Measurements from ENCODE around the gene GOLT1B.

GOLT1B gene

DNA sequence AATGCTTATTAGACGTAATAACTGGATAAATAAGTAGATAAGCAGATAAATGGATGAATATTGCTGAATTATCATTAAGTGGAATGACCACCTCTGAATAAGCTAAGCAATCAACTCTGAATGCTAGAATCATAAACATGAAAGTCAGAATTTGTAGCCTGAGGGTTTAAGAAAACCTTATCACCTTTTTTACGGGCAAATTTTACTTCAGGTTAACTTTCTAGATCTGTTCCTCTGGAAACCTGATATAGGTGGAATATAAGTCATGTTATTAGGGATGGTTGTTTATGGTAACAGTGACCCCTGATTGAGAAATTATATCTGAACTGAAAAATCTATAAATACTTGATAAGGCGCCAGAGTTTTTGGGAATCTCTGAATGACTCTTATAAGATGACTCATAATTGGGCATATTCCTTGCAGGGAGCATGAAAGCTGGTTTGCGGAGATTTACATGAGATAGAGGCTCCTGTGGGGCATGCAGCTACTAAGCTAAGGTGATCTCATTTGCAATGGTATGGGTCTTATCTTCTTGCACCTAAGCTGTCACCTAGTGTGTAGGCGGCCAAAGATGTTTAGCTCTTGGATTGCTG lies 36.6 kb downstream of the GOLT1B start:
- Histone ChIP-seq H3K4me1 (peaks cover 10% of the 10 kb centered on the region), H3K27ac (no peak overlapping the region), H3K9ac (no peak overlapping the region), H3K36me3 (no peaks in the 10 kb centered on the region), H3K27me3 (no peaks in the 10 kb centered on the region), H4K20me1 (no peaks in the 10 kb centered on the region), H3K9me3 (no peaks in the 10 kb centered on the region), H3K4me2 (no peak overlapping the region), H3K4me3 (no peak overlapping the region)
- TF ChIP-seq Cebpa-rat (IDR thresholded peaks at IDR 0.05): no peak

DNA sequence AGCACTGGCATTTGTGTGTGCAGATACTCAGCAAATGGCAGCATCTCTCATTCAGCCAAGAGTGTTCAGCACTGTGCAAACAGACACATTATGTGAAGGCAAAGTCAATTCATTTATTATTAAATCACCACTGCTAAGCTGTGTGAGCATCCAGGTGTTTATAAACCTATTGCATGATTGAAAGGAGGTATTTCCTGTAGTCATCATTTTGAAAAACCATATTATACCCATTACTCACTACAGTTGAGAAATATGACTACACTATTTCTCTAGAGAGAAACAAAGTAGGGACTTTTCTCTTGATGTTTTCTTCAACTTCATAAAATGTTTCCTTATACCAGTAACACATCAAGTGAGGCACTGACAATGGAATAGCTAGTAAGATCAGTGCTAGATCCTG lies 38.2 kb downstream of the GOLT1B start:
- Histone ChIP-seq H4K20me1 (no peaks in the 10 kb centered on the region), H3K27me3 (no peaks in the 10 kb centered on the region), H3K4me3 (no peak overlapping the region), H3K4me1 (peaks cover 11% of the 10 kb centered on the region), H3K27ac (no peak overlapping the region), H3K9ac (no peak overlapping the region), H3K4me2 (no peak overlapping the region), H3K36me3 (no peaks in the 10 kb centered on the region), H3K9me3 (no peaks in the 10 kb centered on the region)
- TF ChIP-seq Cebpa-rat (IDR thresholded peaks at IDR 0.05): no peak

DNA sequence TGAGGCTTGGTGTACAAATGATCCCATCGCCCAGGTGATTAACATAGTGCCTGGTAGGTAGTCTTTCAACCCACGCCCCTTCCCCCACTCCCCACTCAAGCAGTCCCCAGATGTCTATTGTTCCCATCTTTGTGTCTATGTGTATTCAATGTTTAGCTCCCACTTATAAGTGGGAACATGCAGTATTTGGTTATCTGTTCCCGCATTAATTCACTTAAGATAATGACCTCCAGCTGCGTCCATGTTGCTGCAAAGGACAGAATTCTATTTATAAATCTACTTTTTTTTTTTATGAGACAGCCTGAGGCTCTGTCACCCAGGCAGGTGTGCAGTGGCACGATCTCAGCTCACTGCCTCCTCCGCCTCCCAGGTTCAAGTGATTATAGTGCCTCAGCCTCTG lies 40.2 kb downstream of the GOLT1B start:
- Histone ChIP-seq H3K4me2 (no peak overlapping the region), H3K27me3 (no peaks in the 10 kb centered on the region), H3K9ac (no peak overlapping the region), H3K4me3 (no peak overlapping the region), H3K27ac (no peak overlapping the region), H3K4me1 (peaks cover 11% of the 10 kb centered on the region), H3K36me3 (no peaks in the 10 kb centered on the region), H4K20me1 (no peaks in the 10 kb centered on the region), H3K9me3 (no peaks in the 10 kb centered on the region)
- no peak for TF ChIP-seq Cebpa-rat (IDR thresholded peaks at IDR 0.05)

DNA sequence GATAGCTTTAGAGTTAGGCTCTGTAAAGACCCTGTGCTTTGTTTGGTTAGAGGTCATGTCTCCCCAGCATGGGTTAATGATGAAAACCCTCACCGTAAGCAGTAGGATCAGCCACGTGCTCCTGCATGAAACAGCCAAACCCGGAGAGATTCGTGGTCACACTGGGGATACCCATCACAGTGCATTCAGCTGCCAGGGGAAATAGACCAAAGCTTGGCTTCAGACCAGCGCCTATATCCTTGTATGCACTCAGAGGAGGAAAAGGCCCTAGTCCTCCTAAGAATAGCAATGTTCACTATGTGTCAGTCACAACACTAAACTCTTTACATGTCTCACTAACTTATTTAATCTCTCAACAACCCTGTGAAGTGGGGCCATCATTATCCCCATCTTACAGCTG lies 40.8 kb downstream of the GOLT1B start:
- peak overlapping the region; percentile 17; the same call in 1 of the 2 replicates for H3K4me2 ChIP-seq
- H3K27me3 ChIP-seq: no peaks in the 10 kb centered on the region
- no peaks in the 10 kb centered on the region for H3K9me3 ChIP-seq
- no peaks in the 10 kb centered on the region for H3K36me3 ChIP-seq
- H4K20me1 ChIP-seq: no peaks in the 10 kb centered on the region
- H3K4me3 ChIP-seq: no peak overlapping the region
- TF ChIP-seq Cebpa-rat (IDR thresholded peaks at IDR 0.05): no peak
- peaks cover 11% of the 10 kb centered on the region for H3K4me1 ChIP-seq
- H3K27ac ChIP-seq: no peak overlapping the region
- no peak overlapping the region for H3K9ac ChIP-seq

DNA sequence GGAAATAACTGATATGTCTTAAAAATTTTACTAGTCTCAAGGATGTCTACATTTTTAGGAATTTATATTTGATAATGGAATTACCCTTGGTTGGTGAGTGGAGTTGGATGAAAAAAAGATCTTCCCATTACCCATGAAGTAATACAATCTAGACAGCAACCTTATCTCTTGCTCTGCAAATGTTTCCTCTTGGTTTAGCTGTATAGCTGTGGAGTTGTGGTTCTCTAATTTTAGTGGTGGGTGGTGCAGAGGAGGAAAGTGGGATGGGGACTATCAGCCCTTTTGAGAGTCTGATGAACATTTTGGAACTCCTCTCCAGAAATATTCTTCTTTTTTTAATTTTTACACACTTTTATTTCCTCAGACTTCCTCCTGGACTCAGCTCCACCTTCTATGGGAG lies 41.6 kb downstream of the GOLT1B start:
- no peaks in the 10 kb centered on the region for H3K9me3 ChIP-seq
- TF ChIP-seq Cebpa-rat (IDR thresholded peaks at IDR 0.05): no peak
- H4K20me1 ChIP-seq: no peaks in the 10 kb centered on the region
- H3K4me3 ChIP-seq: no peak overlapping the region
- no peaks in the 10 kb centered on the region for H3K27me3 ChIP-seq
- H3K9ac ChIP-seq: no peak overlapping the region
- peaks cover 11% of the 10 kb centered on the region for H3K4me1 ChIP-seq
- no peaks in the 10 kb centered on the region for H3K36me3 ChIP-seq
- no peak overlapping the region for H3K4me2 ChIP-seq
- no peak overlapping the region for H3K27ac ChIP-seq

DNA sequence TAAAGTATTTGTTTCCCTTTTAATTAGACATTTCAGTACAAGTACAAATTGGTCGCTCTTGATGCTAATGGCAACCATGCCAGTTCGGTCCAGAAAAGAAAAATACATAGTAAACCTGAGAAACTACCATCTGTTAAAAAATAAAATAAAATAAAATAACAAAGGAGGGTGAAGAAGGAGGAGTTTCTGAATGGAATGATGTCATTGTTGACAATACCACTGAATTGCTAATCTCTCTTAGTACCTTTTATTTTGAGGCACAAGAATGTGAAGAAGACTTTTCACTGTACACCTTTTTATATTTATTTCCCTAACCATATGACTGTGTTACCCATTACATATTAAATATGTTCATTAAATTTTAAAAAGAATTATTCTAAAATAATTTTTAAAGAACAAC lies 44.0 kb downstream of the GOLT1B start:
- Histone ChIP-seq H3K4me3 (no peak overlapping the region), H4K20me1 (no peaks in the 10 kb centered on the region), H3K9me3 (no peaks in the 10 kb centered on the region), H3K27ac (no peak overlapping the region), H3K27me3 (no peaks in the 10 kb centered on the region), H3K4me1 (peaks cover 11% of the 10 kb centered on the region), H3K4me2 (no peak overlapping the region), H3K9ac (no peak overlapping the region), H3K36me3 (no peaks in the 10 kb centered on the region)
- TF ChIP-seq Cebpa-rat (IDR thresholded peaks at IDR 0.05): no peak

DNA sequence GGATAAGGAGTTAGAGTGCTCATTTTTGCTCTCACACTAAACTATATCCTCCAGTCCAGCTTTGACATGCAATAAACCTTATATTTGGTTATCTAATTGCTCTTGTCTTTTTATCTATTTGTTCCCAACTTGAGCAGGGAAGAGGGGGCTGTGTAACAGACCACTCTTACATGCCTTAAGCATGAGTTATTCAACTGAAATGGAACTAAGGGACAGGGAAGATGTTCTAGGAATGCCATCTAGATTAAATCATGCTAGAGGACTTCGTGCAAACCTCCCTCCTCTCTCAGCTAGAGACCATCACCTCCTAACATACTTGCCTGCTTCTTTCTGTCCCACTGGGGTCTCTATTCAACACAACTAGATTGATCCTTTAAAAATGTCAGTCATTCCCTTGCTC lies 45.1 kb downstream of the GOLT1B start:
- no peaks in the 10 kb centered on the region for H3K36me3 ChIP-seq
- peaks cover 14% of the 10 kb centered on the region for H3K4me1 ChIP-seq
- no peak for TF ChIP-seq Cebpa-rat (IDR thresholded peaks at IDR 0.05)
- no peak overlapping the region for H3K9ac ChIP-seq
- no peak overlapping the region for H3K4me3 ChIP-seq
- H3K27me3 ChIP-seq: no peaks in the 10 kb centered on the region
- no peak overlapping the region for H3K4me2 ChIP-seq
- H4K20me1 ChIP-seq: no peaks in the 10 kb centered on the region
- no peak overlapping the region for H3K27ac ChIP-seq
- no peaks in the 10 kb centered on the region for H3K9me3 ChIP-seq

DNA sequence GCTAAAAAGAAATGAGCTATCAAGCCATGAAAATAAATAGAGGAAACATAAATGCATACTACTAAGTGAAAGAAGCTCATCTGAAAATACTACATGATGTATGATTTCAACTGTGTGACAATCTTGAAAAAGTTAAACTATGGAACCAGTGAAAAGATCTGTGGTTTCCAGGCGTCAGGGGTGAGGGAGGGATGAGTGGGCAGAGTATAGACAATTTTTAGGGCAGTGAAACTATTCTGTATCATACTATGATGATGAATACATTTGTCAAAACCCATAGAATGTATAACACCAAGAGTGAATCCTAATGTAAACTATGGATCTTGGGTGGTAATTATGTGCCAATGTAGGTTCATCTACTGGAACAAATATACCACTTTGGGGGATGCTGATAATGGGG lies 45.8 kb downstream of the GOLT1B start:
- no peaks in the 10 kb centered on the region for H3K36me3 ChIP-seq
- no peak overlapping the region for H3K4me2 ChIP-seq
- no peak overlapping the region for H3K4me3 ChIP-seq
- H3K27ac ChIP-seq: no peak overlapping the region
- no peaks in the 10 kb centered on the region for H3K27me3 ChIP-seq
- TF ChIP-seq Cebpa-rat (IDR thresholded peaks at IDR 0.05): no peak
- H3K4me1 ChIP-seq: peaks cover 17% of the 10 kb centered on the region
- no peak overlapping the region for H3K9ac ChIP-seq
- H4K20me1 ChIP-seq: no peaks in the 10 kb centered on the region
- H3K9me3 ChIP-seq: no peaks in the 10 kb centered on the region

DNA sequence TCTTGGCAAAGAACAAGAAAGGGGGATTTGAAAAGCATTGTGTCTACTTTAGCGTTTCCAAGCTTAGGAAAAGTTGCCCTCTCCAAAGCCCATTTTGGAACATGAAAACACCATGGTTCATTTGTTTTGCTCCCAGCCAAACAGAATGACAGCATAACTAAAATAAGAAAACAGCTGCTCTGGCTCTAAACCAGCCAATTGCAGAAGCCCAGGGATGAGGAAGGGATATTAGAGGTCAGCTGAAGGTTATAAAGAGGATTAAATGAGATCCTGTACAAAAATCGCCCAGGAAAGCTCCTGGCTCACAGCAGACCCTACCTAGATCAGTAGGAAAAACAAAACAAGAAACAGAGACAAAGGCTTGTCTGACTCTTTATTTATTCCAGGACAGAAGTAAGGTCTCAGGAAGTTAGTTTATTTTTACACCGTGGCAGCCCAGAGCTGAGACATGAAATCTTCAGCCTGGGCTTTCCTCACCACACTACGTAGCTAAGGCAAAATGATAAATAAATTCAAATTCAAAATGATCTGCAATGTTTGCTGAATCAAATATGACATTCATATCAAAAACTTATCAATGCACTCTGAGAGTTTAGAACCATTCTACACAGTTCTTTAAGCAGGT lies 50.4 kb downstream of the GOLT1B start:
- H3K4me3 ChIP-seq: no peak overlapping the region
- no peaks in the 10 kb centered on the region for H4K20me1 ChIP-seq
- H3K4me2 ChIP-seq: peak overlapping the region; percentile 37
- peaks cover 9% of the 10 kb centered on the region for H3K4me1 ChIP-seq
- H3K27ac ChIP-seq: no peak overlapping the region
- peaks cover 4% of the 10 kb centered on the region; the same call in 1 of the 2 replicates for H3K9me3 ChIP-seq
- no peaks in the 10 kb centered on the region for H3K36me3 ChIP-seq
- no peaks in the 10 kb centered on the region for H3K27me3 ChIP-seq
- no peak overlapping the region for H3K9ac ChIP-seq
- no peak for TF ChIP-seq Cebpa-rat (IDR thresholded peaks at IDR 0.05)

DNA sequence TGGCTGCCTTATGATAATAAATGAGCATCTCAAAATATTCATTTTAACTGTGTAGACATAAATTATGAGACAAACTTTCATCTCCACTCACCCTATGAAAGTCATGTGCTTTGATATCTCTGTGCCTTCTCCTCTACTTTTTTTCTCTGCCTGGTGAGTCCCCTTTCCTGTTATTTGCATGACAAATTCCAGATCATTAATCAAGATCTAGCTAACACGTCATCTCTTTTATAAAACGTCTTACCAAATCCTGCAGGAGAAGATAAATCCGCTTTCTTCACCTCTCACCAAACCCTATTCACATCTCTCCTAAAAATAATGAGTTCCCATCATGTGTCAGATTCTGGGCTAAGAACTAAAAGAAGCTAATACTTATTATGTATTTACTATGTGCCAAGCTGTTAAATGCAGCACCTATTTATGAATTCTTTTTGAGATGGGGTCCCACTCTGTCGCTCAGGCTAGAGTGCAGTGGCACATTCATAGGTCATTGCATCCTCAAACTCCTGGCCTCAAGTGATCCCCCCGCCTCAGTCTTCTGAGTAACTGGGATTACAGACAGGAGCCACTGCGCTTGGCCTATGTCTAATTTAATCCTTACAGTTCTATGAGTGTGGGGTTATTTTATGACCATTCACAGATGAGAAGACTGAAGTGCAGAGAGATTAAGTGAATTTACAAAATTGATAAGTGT lies 51.2 kb downstream of the GOLT1B start:
- Histone ChIP-seq H3K36me3 (no peaks in the 10 kb centered on the region), H3K27me3 (no peaks in the 10 kb centered on the region), H4K20me1 (no peaks in the 10 kb centered on the region), H3K9ac (no peak overlapping the region), H3K4me1 (peaks cover 9% of the 10 kb centered on the region), H3K4me3 (no peak overlapping the region), H3K4me2 (no peak overlapping the region), H3K27ac (no peak overlapping the region), H3K9me3 (peaks cover 4% of the 10 kb centered on the region; the same call in 1 of the 2 replicates)
- TF ChIP-seq Cebpa-rat (IDR thresholded peaks at IDR 0.05): no peak

All from BLaER1 (cell line).